GM10266 (cell line): ENCODE data around the gene KRT32.

ENCODE experiments used
- DNase-seq: peaks from one replicate; pipeline ENCODE4 v3.0.0; 2012; ENCODE audit errors: extremely low spot score
- CTCF ChIP-seq: IDR thresholded peaks from 2 replicates; pipeline ENCODE4 v1.5.1; 2012; ENCODE audit warnings: mild to moderate bottlenecking, low read depth; ENCODE audit not compliant: control insufficient read depth, insufficient read depth; ENCODE audit errors: missing control alignments

KRT32 gene

DNA sequence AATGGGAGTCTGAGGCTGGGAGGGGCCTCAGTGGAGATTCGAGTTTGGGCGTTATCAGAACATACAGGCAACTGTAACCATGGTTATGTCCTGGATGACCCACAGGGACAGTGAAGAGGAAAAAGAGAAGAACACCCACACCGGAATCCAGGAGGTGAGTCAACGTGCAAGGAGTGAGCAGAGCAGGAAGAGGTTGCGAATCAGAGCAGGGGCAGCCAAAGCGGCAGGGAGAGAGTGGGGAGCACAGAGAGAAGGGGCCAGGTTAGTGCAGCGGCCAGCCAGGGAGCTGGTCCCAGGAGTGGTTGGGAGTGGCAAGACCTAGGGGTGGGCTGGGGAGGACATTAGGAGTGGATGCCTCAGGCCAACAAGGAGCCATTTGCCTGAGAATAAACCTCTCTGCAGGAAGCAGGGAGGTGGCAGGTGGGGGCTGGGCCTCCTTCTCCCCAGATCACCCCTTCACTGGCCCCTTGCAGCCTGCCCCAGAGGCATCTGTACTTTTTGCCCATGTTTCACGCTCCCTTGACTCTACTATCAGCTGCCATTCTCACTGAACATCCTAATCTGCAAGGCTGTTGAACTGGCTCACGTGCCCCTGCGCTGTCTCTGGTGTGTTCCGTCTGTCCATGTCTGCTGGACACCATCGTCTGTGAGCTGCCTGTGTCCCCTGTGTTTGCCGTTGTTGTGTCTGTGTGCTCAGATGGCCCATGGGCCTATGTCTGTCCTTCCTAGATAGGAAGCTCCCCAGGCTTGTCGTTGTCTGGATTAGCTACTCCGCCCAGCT is 33.1 kb upstream of the KRT32 start:
- DNase-seq: no peak
- TF ChIP-seq CTCF: no peak

- DNase-seq: no peak
- TF ChIP-seq CTCF: no peak
These were observed 32.5 kb upstream of the KRT32 start for GRCh38 chr17:41499714-41500113.

DNA sequence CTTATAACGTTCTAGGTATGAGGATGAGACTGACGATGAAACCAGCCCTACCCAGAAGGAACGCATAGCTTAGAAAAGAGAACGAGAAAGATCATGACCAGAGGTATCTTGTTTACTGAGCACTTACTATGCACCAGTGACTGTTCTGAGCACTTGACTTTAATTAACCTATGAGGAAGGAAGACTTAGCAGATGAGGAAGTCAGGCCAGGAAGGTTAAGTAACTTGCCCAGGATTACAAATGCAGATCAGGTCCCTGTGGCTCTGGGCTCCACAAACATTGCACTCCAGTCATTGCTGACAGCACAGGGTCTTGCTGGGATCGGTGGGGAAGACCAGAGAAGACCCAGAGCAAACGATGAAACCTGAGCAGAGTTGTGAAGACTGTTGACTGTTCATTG is 31.1 kb upstream of the KRT32 start:
- DNase-seq: no peak
- TF ChIP-seq CTCF: no peak

DNA sequence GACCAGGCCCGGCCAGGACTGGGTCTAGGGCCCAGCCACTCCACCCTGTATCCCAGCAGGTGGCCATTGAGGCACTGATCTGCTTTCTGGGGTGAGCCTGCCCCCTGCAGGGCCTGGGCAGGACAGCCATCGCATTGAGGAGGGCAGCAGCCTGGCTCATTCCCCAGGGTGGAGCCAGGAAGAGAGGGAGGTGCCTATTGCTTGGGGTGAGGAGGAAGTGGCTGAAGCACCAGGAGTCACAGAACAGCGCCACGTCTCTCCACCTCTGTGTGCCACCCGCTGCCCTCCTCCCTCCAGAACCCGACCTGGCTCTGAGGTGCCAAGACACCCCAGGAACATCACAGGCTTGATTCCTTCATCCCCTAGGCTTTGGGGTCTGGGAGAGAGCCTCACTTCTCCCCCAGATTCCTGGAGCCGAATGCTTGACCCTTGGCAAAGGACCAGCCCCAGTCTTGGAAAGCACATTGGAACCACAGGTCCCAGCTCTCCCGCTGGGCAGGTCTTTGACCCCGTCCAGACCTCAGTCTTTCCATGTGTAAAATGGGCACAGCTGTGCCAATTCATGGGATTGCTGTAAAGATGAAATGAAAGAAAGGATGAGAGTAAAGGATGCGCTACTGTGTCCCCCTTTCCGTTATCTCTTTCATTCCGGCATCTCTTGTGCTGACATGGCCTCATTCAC is 29.8 kb upstream of the KRT32 start:
- TF ChIP-seq CTCF: peak; percentile 51

GRCh38 chr17:41494524-41494923 is 27.3 kb upstream of the KRT32 start:
- no peak for TF ChIP-seq CTCF

More for the DNA sequence above, 29.8 kb upstream of the KRT32 start:
- peak; percentile 61 for DNase-seq

DNA sequence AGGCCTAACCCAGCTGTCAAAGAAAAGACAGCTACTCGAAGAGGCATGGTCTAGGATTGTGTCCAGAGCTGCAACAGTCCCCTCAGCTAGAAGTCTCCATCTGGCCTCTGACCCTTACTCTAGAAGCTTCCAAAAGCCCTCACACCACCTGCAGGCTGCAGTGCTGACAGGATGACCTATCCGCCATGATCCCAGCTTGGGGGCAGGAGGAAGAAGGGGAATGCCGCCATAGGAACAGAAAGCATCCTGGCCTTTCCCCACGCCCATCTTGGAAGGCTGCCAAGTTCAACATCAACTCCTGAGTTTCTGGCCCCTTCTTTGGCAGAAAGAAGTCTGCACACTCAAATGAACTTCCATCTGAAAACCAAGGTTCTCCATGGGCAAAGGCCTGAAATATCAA is 25.6 kb upstream of the KRT32 start:
- no peak for TF ChIP-seq CTCF
- no peak for DNase-seq

More at GRCh38 chr17:41494524-41494923, 27.3 kb upstream of the KRT32 start:
- no peak for DNase-seq

- no peak for TF ChIP-seq CTCF
- DNase-seq: no peak
These were observed 25.2 kb upstream of the KRT32 start for GRCh38 chr17:41492351-41492750.
